CD14-positive monocyte (primary cell): Measurements from ENCODE around the gene THRB. TPM values are rescaled to one million over a fixed set of nuclear protein-coding genes. Genes with fewer than 3 reads are reported as not detected.

Experiments used
- DNase-seq, 3 donors: peaks; one replicate each; pipeline ENCODE4 v3.0.0-alpha.2; 2011 to 2022
- H2AFZ ChIP-seq: 2 replicates; pipeline ENCODE4 v1.6.0; 2012; ENCODE audit warnings: mild to moderate bottlenecking, low read depth, low read length, inconsistent platforms; ENCODE audit not compliant: insufficient read depth, poor library complexity, severe bottlenecking
- H3K27ac ChIP-seq, 2 donors: 1 replicate in 1 of 2; 2 replicates in 1 of 2; pipeline ENCODE4 v1.5.1; 2012 to 2013; ENCODE audit warnings: low read length in 2 of 2, control low read depth in 1 of 2, inconsistent platforms in 1 of 2, low read depth in 1 of 2, mild to moderate bottlenecking in 1 of 2
- H3K27me3 ChIP-seq, 2 donors: one replicate each; pipeline versions ENCODE4 v1.6.0 to v1.6.1; 2011 to 2013; ENCODE audit warnings: low read length in 2 of 2; ENCODE audit not compliant: control insufficient read depth in 2 of 2, insufficient read depth in 2 of 2
- H3K36me3 ChIP-seq, 2 donors: replicated peaks in 1 of 2; 1 replicate in 1 of 2; 2 replicates in 1 of 2; pipeline versions ENCODE4 v1.5.1 to v1.6.1; 2012 to 2013; ENCODE audit warnings: low read length in 2 of 2, control low read depth in 1 of 2, inconsistent platforms in 1 of 2, mild to moderate bottlenecking in 1 of 2; ENCODE audit not compliant: insufficient read depth in 2 of 2, control insufficient read depth in 1 of 2
- H3K4me1 ChIP-seq, 2 donors: 1 replicate in 1 of 2; 2 replicates in 1 of 2; pipeline versions ENCODE4 v1.5.1 to v1.6.1; 2012 to 2013; ENCODE audit warnings: low read length in 2 of 2, control low read depth in 1 of 2, inconsistent platforms in 1 of 2, mild to moderate bottlenecking in 1 of 2, moderate library complexity in 1 of 2; ENCODE audit not compliant: insufficient read depth in 2 of 2, control insufficient read depth in 1 of 2
- H3K4me2 ChIP-seq: replicated peaks from 2 replicates; pipeline ENCODE3; 2012; ENCODE audit warnings: low read length, moderate library complexity, mild to moderate bottlenecking; ENCODE audit not compliant: poor library complexity, severe bottlenecking; ENCODE audit errors: extremely low read depth
- H3K4me3 ChIP-seq, 3 experiments: fragments of 200-600 bp in 1 of 3; sonication (generic) in 1 of 3; replicated peaks in 1 of 3; 1 replicate in 2 of 3; 2 replicates in 1 of 3; pipeline ENCODE4 v1.5.1; 2011 to 2013; ENCODE audit warnings: low read length in 3 of 3, mild to moderate bottlenecking in 3 of 3, control low read depth in 2 of 3, low read depth in 2 of 3, inconsistent platforms in 1 of 3, moderate library complexity in 1 of 3
- H3K79me2 ChIP-seq: 2 replicates; pipeline ENCODE4 v1.6.0; 2012; ENCODE audit warnings: mild to moderate bottlenecking, control low read depth, inconsistent platforms, low read length, moderate library complexity; ENCODE audit not compliant: insufficient read depth
- H3K9ac ChIP-seq: 2 replicates; pipeline ENCODE4 v1.6.0; 2017; ENCODE audit warnings: low read length, mild to moderate bottlenecking; ENCODE audit not compliant: insufficient read depth, poor library complexity, severe bottlenecking
- H3K9me3 ChIP-seq, 2 donors: replicated peaks in 1 of 2; 1 replicate in 1 of 2; 2 replicates in 1 of 2; pipeline versions ENCODE4 v1.5.1 to v1.6.1; 2012 to 2013; ENCODE audit warnings: low read length in 2 of 2, control low read depth in 1 of 2; ENCODE audit not compliant: control insufficient read depth in 1 of 2, insufficient read depth in 1 of 2
- H4K20me1 ChIP-seq: 2 replicates; pipeline ENCODE4 v1.6.0; 2012; ENCODE audit warnings: mild to moderate bottlenecking, low read length, control low read depth, moderate library complexity; ENCODE audit not compliant: insufficient read depth
- H3K27ac Mint-ChIP-seq, 7 donors: one replicate each; pipeline ENCODE4 v1.8.0; 2020; ENCODE audit warnings: mild to moderate bottlenecking in 7 of 7, mixed read lengths in 7 of 7, moderate library complexity in 6 of 7, inconsistent platforms in 2 of 7
- H3K27me3 Mint-ChIP-seq, 3 donors: one replicate each; pipeline ENCODE4 v1.8.0; 2021 to 2022; ENCODE audit warnings: low read depth in 3 of 3, mild to moderate bottlenecking in 3 of 3, mixed read lengths in 3 of 3, moderate library complexity in 3 of 3, inconsistent platforms in 1 of 3
- H3K36me3 Mint-ChIP-seq, 2 donors: one replicate each; pipeline ENCODE4 v1.8.0; 2020; ENCODE audit warnings: mixed read lengths in 2 of 2, inconsistent platforms in 1 of 2, mild to moderate bottlenecking in 1 of 2
- H3K4me1 Mint-ChIP-seq: one replicate; pipeline ENCODE4 v1.8.0; 2020; ENCODE audit warnings: mild to moderate bottlenecking, mixed read lengths
- H3K4me3 Mint-ChIP-seq, 2 donors: one replicate each; pipeline ENCODE4 v1.8.0; 2020; ENCODE audit warnings: mild to moderate bottlenecking in 2 of 2, mixed read lengths in 2 of 2, moderate library complexity in 1 of 2
- H3K9me3 Mint-ChIP-seq, 7 donors: one replicate each; pipeline ENCODE4 v1.8.0; 2020 to 2022; ENCODE audit warnings: mixed read lengths in 7 of 7, mild to moderate bottlenecking in 6 of 7, moderate library complexity in 6 of 7, inconsistent platforms in 2 of 7
- WGBS: methylation state at CpG from one replicate; pipeline ENCODE4 v1.1.5; 2013; ENCODE audit warnings: missing lambda C conversion rate; ENCODE audit not compliant: insufficient coverage; 5-methylcytosine and 5-hydroxymethylcytosine counted together
- intact Hi-C, 2 donors: fragments of 100-400 bp; cut with micrococcal nuclease; formaldehyde crosslinking; loops; one replicate each; pipeline versions ENCODE4 v1.15.0 to v1.15.1; 2023
- polyA plus RNA-seq, 3 donors: library from polyadenylated mRNA; depleted of rRNA in 1 of 3; unstranded in 2 of 3; stranded (reverse) in 1 of 3; fragments of 300-500 nt in 2 of 3; fragments of >200 nt in 1 of 3; fragmentation: Illumina TruSeq in 2 of 3; gene quantifications; 1 replicate in 2 of 3; 2 replicates in 1 of 3; pipeline ENCODE4 v1.2.3, GENCODE V29; 2012 to 2021
- TF ChIP-seq, protein P1 (sequence below): fragments of 200-600 bp; IDR thresholded peaks from one replicate; pipeline ENCODE4 v1.8.0; 2022; ENCODE audit warnings: antibody characterized with exemption, mild to moderate bottlenecking

THRB gene
- polyA plus RNA-seq, 3 donors = 0.05 TPM; not detected in 2

DNA sequence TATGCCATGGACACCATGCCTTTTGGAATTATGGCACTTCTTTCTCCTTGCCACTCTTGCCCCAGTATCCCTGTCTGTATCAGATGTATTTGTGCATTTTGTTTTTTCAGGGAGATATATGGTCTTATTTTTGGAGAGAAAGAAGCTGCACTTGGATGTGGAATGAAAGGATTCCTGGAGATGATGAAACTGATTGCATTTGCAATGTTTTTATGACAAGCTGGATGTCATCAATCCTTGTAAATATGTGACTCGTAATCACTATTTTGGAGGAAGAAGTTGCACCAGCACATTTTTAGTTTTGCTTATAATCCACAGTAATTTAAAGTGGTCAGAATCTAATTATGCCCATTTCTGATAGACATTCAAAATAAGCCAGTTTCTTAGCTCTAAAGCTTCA is 384.6 kb downstream of the THRB start:
- Mint-ChIP-seq H3K27ac (no peak overlapping the region), H3K4me3 (no peak overlapping the region), H3K4me1 (no peaks in the 10 kb centered on the region), H3K27me3 (no peaks in the 10 kb centered on the region), H3K36me3 (no peaks in the 10 kb centered on the region), H3K9me3 (peaks cover 0 to 3% (median 0%) of the 10 kb centered on the region in 7 donors)
- TF ChIP-seq, protein P1, sequence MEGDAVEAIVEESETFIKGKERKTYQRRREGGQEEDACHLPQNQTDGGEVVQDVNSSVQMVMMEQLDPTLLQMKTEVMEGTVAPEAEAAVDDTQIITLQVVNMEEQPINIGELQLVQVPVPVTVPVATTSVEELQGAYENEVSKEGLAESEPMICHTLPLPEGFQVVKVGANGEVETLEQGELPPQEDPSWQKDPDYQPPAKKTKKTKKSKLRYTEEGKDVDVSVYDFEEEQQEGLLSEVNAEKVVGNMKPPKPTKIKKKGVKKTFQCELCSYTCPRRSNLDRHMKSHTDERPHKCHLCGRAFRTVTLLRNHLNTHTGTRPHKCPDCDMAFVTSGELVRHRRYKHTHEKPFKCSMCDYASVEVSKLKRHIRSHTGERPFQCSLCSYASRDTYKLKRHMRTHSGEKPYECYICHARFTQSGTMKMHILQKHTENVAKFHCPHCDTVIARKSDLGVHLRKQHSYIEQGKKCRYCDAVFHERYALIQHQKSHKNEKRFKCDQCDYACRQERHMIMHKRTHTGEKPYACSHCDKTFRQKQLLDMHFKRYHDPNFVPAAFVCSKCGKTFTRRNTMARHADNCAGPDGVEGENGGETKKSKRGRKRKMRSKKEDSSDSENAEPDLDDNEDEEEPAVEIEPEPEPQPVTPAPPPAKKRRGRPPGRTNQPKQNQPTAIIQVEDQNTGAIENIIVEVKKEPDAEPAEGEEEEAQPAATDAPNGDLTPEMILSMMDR = no peak
- no peak overlapping the region for H3K27ac ChIP-seq
- no peak for DNase-seq
- H3K4me1 ChIP-seq = no peaks in the 10 kb centered on the region
- H2AFZ ChIP-seq = no peak overlapping the region
- H4K20me1 ChIP-seq = no peaks in the 10 kb centered on the region
- no peaks in the 10 kb centered on the region for H3K9me3 ChIP-seq
- no peaks in the 10 kb centered on the region for H3K79me2 ChIP-seq
- no peak overlapping the region for H3K4me3 ChIP-seq
- intact Hi-C loops = no loop called here
- H3K27me3 ChIP-seq = no peaks in the 10 kb centered on the region
- H3K4me2 ChIP-seq = no peak overlapping the region
- H3K36me3 ChIP-seq = no peaks in the 10 kb centered on the region
- WGBS = no CpG with 5 or more reads among the region's 1 CpG
- H3K9ac ChIP-seq = no peak overlapping the region

DNA sequence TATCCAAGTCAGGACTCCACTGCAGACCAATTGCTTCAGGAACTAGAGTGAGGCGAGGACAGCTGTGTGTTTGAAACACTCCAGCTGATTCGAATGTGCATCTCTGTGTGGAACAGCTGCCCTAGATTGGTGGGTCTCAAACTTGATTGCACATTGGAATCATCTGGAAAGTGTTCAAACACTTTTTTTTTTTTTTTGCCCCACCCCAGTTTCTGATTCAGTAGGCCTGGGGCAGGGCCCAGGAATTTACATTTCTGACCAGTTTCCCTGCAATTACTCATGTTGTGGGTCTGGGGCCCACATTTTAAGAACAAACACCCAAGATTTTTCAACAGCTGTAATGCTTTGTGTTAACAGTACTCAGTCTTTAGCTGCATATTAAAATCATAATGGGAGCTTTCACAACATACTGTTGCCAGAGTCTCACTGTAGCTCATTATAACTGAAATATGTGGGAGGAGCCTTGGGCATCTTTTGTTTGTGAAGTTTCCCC is 392.9 kb downstream of the THRB start:
- Histone ChIP-seq H3K9me3 (no peaks in the 10 kb centered on the region), H3K79me2 (no peaks in the 10 kb centered on the region), H3K4me2 (no peak overlapping the region), H4K20me1 (no peaks in the 10 kb centered on the region), H3K36me3 (no peaks in the 10 kb centered on the region), H3K27ac (no peak overlapping the region), H2AFZ (no peak overlapping the region), H3K4me1 (no peaks in the 10 kb centered on the region), H3K27me3 (no peaks in the 10 kb centered on the region), H3K4me3 (no peak overlapping the region), H3K9ac (no peak overlapping the region)
- Mint-ChIP-seq H3K27ac (no peak overlapping the region), H3K9me3 (peaks cover 0 to 7% (median 0%) of the 10 kb centered on the region in 7 donors), H3K36me3 (no peaks in the 10 kb centered on the region), H3K4me1 (no peaks in the 10 kb centered on the region), H3K4me3 (no peak overlapping the region), H3K27me3 (peaks cover 0 to 2% (median 1%) of the 10 kb centered on the region in 3 donors)
- intact Hi-C loops = no loop called here
- WGBS = 81% methylated on average over 2 of the region's 2 CpGs
- no peak for DNase-seq
- TF ChIP-seq, protein P1 = no peak
